HG02970 (cell line): ENCODE results near the gene MRM1.
"Not testable (repeated sequence)": the region's sequence is repeated elsewhere in the genome, so short reads cannot be mapped to it uniquely, and the experiment has no call there.

Experiments
- ATAC-seq: cut with Tn5 transposase; IDR thresholded peaks from one replicate; pipeline ENCODE4 v1.9.1; 2021; ENCODE audit warnings: mild to moderate bottlenecking, moderate library complexity, moderate number of reproducible peaks; ENCODE audit not compliant: unreplicated experiment, low FRiP score

Gene MRM1

GRCh38 chr17:36600465-36600864 is 918 bp upstream of the MRM1 start:
- no peak for ATAC-seq

- ATAC-seq, result no peak
Measured at GRCh38 chr17:36600936-36601302, 464 bp upstream of the MRM1 start.

- no peak for ATAC-seq
Measured at GRCh38 chr17:36602030-36602748, 806 bp downstream of the MRM1 start.

- ATAC-seq, result no peak
Measured at GRCh38 chr17:36602924-36603384, 1.6 kb downstream of the MRM1 start.

GRCh38 chr17:36605028-36605427 is 3.6 kb downstream of the MRM1 start:
- not testable (repeated sequence) for ATAC-seq

- no peak for ATAC-seq
Measured at GRCh38 chr17:36608280-36608679, 6.9 kb downstream of the MRM1 start.

- ATAC-seq, result no peak
Measured at GRCh38 chr17:36608794-36609497, 7.6 kb downstream of the MRM1 start.

- no peak for ATAC-seq
Measured at GRCh38 chr17:36609498-36609862, 8.1 kb downstream of the MRM1 start.

GRCh38 chr17:36610474-36610873 is 9.1 kb downstream of the MRM1 start:
- no peak for ATAC-seq

GRCh38 chr17:36611345-36612072 is 10.1 kb downstream of the MRM1 start:
- ATAC-seq, result no peak

GRCh38 chr17:36612323-36612722 is 10.9 kb downstream of the MRM1 start:
- ATAC-seq, result no peak

GRCh38 chr17:36613155-36613554 is 11.8 kb downstream of the MRM1 start:
- ATAC-seq, result no peak

- no peak for ATAC-seq
Measured at GRCh38 chr17:36614081-36614480, 12.7 kb downstream of the MRM1 start.

GRCh38 chr17:36614933-36615332 is 13.6 kb downstream of the MRM1 start:
- ATAC-seq, result no peak

GRCh38 chr17:36616061-36617029 is 15.0 kb downstream of the MRM1 start:
- no peak for ATAC-seq

- ATAC-seq, result no peak
Measured at GRCh38 chr17:36617773-36618172, 16.4 kb downstream of the MRM1 start.

- ATAC-seq, result no peak
Measured at GRCh38 chr17:36623281-36623680, 21.9 kb downstream of the MRM1 start.

GRCh38 chr17:36625188-36625587 is 23.8 kb downstream of the MRM1 start:
- no peak for ATAC-seq

- no peak for ATAC-seq
Measured at GRCh38 chr17:36627101-36627500, 25.7 kb downstream of the MRM1 start.

GRCh38 chr17:36628576-36628975 is 27.2 kb downstream of the MRM1 start:
- no peak for ATAC-seq
